CD14-positive monocyte (primary cell): ENCODE results near the gene ZFPM1. TPM values are rescaled to one million over a fixed set of nuclear protein-coding genes. Genes with fewer than 3 reads are reported as not detected.

ENCODE experiments used
- DNase-seq, 3 donors: peaks; one replicate each; pipeline ENCODE4 v3.0.0-alpha.2; 2011 to 2022
- H2AFZ ChIP-seq: 2 replicates; pipeline ENCODE4 v1.6.0; 2012; ENCODE audit warnings: mild to moderate bottlenecking, low read depth, low read length, inconsistent platforms; ENCODE audit not compliant: insufficient read depth, poor library complexity, severe bottlenecking
- H3K27ac ChIP-seq, 2 donors: 1 replicate in 1 of 2; 2 replicates in 1 of 2; pipeline ENCODE4 v1.5.1; 2012 to 2013; ENCODE audit warnings: low read length in 2 of 2, control low read depth in 1 of 2, inconsistent platforms in 1 of 2, low read depth in 1 of 2, mild to moderate bottlenecking in 1 of 2
- H3K27me3 ChIP-seq, 2 donors: one replicate each; pipeline versions ENCODE4 v1.6.0 to v1.6.1; 2011 to 2013; ENCODE audit warnings: low read length in 2 of 2; ENCODE audit not compliant: control insufficient read depth in 2 of 2, insufficient read depth in 2 of 2
- H3K36me3 ChIP-seq, 2 donors: replicated peaks in 1 of 2; 1 replicate in 1 of 2; 2 replicates in 1 of 2; pipeline versions ENCODE4 v1.5.1 to v1.6.1; 2012 to 2013; ENCODE audit warnings: low read length in 2 of 2, control low read depth in 1 of 2, inconsistent platforms in 1 of 2, mild to moderate bottlenecking in 1 of 2; ENCODE audit not compliant: insufficient read depth in 2 of 2, control insufficient read depth in 1 of 2
- H3K4me1 ChIP-seq, 2 donors: 1 replicate in 1 of 2; 2 replicates in 1 of 2; pipeline versions ENCODE4 v1.5.1 to v1.6.1; 2012 to 2013; ENCODE audit warnings: low read length in 2 of 2, control low read depth in 1 of 2, inconsistent platforms in 1 of 2, mild to moderate bottlenecking in 1 of 2, moderate library complexity in 1 of 2; ENCODE audit not compliant: insufficient read depth in 2 of 2, control insufficient read depth in 1 of 2
- H3K4me2 ChIP-seq: replicated peaks from 2 replicates; pipeline ENCODE3; 2012; ENCODE audit warnings: low read length, moderate library complexity, mild to moderate bottlenecking; ENCODE audit not compliant: poor library complexity, severe bottlenecking; ENCODE audit errors: extremely low read depth
- H3K4me3 ChIP-seq, 3 experiments: fragments of 200-600 bp in 1 of 3; sonication (generic) in 1 of 3; replicated peaks in 1 of 3; 1 replicate in 2 of 3; 2 replicates in 1 of 3; pipeline ENCODE4 v1.5.1; 2011 to 2013; ENCODE audit warnings: low read length in 3 of 3, mild to moderate bottlenecking in 3 of 3, control low read depth in 2 of 3, low read depth in 2 of 3, inconsistent platforms in 1 of 3, moderate library complexity in 1 of 3
- H3K79me2 ChIP-seq: 2 replicates; pipeline ENCODE4 v1.6.0; 2012; ENCODE audit warnings: mild to moderate bottlenecking, control low read depth, inconsistent platforms, low read length, moderate library complexity; ENCODE audit not compliant: insufficient read depth
- H3K9ac ChIP-seq: 2 replicates; pipeline ENCODE4 v1.6.0; 2017; ENCODE audit warnings: low read length, mild to moderate bottlenecking; ENCODE audit not compliant: insufficient read depth, poor library complexity, severe bottlenecking
- H3K9me3 ChIP-seq, 2 donors: replicated peaks in 1 of 2; 1 replicate in 1 of 2; 2 replicates in 1 of 2; pipeline versions ENCODE4 v1.5.1 to v1.6.1; 2012 to 2013; ENCODE audit warnings: low read length in 2 of 2, control low read depth in 1 of 2; ENCODE audit not compliant: control insufficient read depth in 1 of 2, insufficient read depth in 1 of 2
- H4K20me1 ChIP-seq: 2 replicates; pipeline ENCODE4 v1.6.0; 2012; ENCODE audit warnings: mild to moderate bottlenecking, low read length, control low read depth, moderate library complexity; ENCODE audit not compliant: insufficient read depth
- H3K27ac Mint-ChIP-seq, 7 donors: one replicate each; pipeline ENCODE4 v1.8.0; 2020; ENCODE audit warnings: mild to moderate bottlenecking in 7 of 7, mixed read lengths in 7 of 7, moderate library complexity in 6 of 7, inconsistent platforms in 2 of 7
- H3K27me3 Mint-ChIP-seq, 3 donors: one replicate each; pipeline ENCODE4 v1.8.0; 2021 to 2022; ENCODE audit warnings: low read depth in 3 of 3, mild to moderate bottlenecking in 3 of 3, mixed read lengths in 3 of 3, moderate library complexity in 3 of 3, inconsistent platforms in 1 of 3
- H3K36me3 Mint-ChIP-seq, 2 donors: one replicate each; pipeline ENCODE4 v1.8.0; 2020; ENCODE audit warnings: mixed read lengths in 2 of 2, inconsistent platforms in 1 of 2, mild to moderate bottlenecking in 1 of 2
- H3K4me1 Mint-ChIP-seq: one replicate; pipeline ENCODE4 v1.8.0; 2020; ENCODE audit warnings: mild to moderate bottlenecking, mixed read lengths
- H3K4me3 Mint-ChIP-seq, 2 donors: one replicate each; pipeline ENCODE4 v1.8.0; 2020; ENCODE audit warnings: mild to moderate bottlenecking in 2 of 2, mixed read lengths in 2 of 2, moderate library complexity in 1 of 2
- H3K9me3 Mint-ChIP-seq, 7 donors: one replicate each; pipeline ENCODE4 v1.8.0; 2020 to 2022; ENCODE audit warnings: mixed read lengths in 7 of 7, mild to moderate bottlenecking in 6 of 7, moderate library complexity in 6 of 7, inconsistent platforms in 2 of 7
- CTCF ChIP-seq: fragments of 200-600 bp; IDR thresholded peaks from one replicate; pipeline ENCODE4 v1.8.0; 2022; ENCODE audit warnings: antibody characterized with exemption, mild to moderate bottlenecking
- WGBS: methylation state at CpG from one replicate; pipeline ENCODE4 v1.1.5; 2013; ENCODE audit warnings: missing lambda C conversion rate; ENCODE audit not compliant: insufficient coverage; 5-methylcytosine and 5-hydroxymethylcytosine counted together
- intact Hi-C, 2 donors: fragments of 100-400 bp; cut with micrococcal nuclease; formaldehyde crosslinking; loops; one replicate each; pipeline versions ENCODE4 v1.15.0 to v1.15.1; 2023
- polyA plus RNA-seq, 3 donors: library from polyadenylated mRNA; depleted of rRNA in 1 of 3; unstranded in 2 of 3; stranded (reverse) in 1 of 3; fragments of 300-500 nt in 2 of 3; fragments of >200 nt in 1 of 3; fragmentation: Illumina TruSeq in 2 of 3; gene quantifications; 1 replicate in 2 of 3; 2 replicates in 1 of 3; pipeline ENCODE4 v1.2.3, GENCODE V29; 2012 to 2021

ZFPM1 gene
- polyA plus RNA-seq, 3 donors: 0.04 to 0.19 (median 0.12) TPM

GRCh38 chr16:88466949-88467348 lies 13.9 kb downstream of the ZFPM1 start:
- Histone ChIP-seq H2AFZ (no peak overlapping the region), H3K79me2 (no peaks in the 10 kb centered on the region), H3K27me3 (no peaks in the 10 kb centered on the region), H3K9me3 (no peaks in the 10 kb centered on the region), H3K36me3 (no peaks in the 10 kb centered on the region), H3K4me3 (no peak overlapping the region), H3K9ac (no peak overlapping the region), H3K4me2 (no peak overlapping the region), H4K20me1 (no peaks in the 10 kb centered on the region), H3K27ac (no peak overlapping the region), H3K4me1 (peaks cover 0 to 6% of the 10 kb centered on the region in 2 donors)
- Mint-ChIP-seq H3K9me3 (no peaks in the 10 kb centered on the region), H3K4me3 (no peak overlapping the region), H3K27ac (no peak overlapping the region), H3K36me3 (no peaks in the 10 kb centered on the region), H3K4me1 (peaks cover 10% of the 10 kb centered on the region), H3K27me3 (peaks cover 5 to 14% (median 11%) of the 10 kb centered on the region in 3 donors)
- WGBS: 88% methylated on average over 9 of the region's 13 CpGs
- TF ChIP-seq CTCF: no peak
- DNase-seq: no peak
- intact Hi-C loops: no loop called here

GRCh38 chr16:88467541-88467944 lies 14.5 kb downstream of the ZFPM1 start:
- H3K4me3 ChIP-seq: no peak overlapping the region
- H3K27ac ChIP-seq: no peak overlapping the region
- H3K27me3 Mint-ChIP-seq: peaks cover 3 to 11% (median 8%) of the 10 kb centered on the region in 3 donors
- no peak overlapping the region for H2AFZ ChIP-seq
- peaks cover 10% of the 10 kb centered on the region for H3K4me1 Mint-ChIP-seq
- no peaks in the 10 kb centered on the region for H3K79me2 ChIP-seq
- no peak overlapping the region for H3K4me2 ChIP-seq
- no peaks in the 10 kb centered on the region for H3K36me3 ChIP-seq
- no peaks in the 10 kb centered on the region for H4K20me1 ChIP-seq
- no peak overlapping the region for H3K9ac ChIP-seq
- H3K4me3 Mint-ChIP-seq: no peak overlapping the region
- WGBS: 73% methylated on average over 7 of the region's 18 CpGs
- no peak for TF ChIP-seq CTCF
- H3K9me3 ChIP-seq: no peaks in the 10 kb centered on the region
- intact Hi-C loops: no loop called here
- peaks cover 0 to 6% of the 10 kb centered on the region in 2 donors for H3K4me1 ChIP-seq
- no peaks in the 10 kb centered on the region for H3K27me3 ChIP-seq
- H3K36me3 Mint-ChIP-seq: no peaks in the 10 kb centered on the region
- no peak for DNase-seq
- H3K9me3 Mint-ChIP-seq: no peaks in the 10 kb centered on the region
- no peak overlapping the region for H3K27ac Mint-ChIP-seq
